Loucy (cell line): ENCODE measurements around the gene YAE1.
A peak's percentile ranks its signal among the peaks of the same experiment; 100 is the strongest.

Experiments used
- H2AFZ ChIP-seq: fragments of 200-600 bp; sonication (generic); 2 replicates; pipeline ENCODE4 v1.6.0; 2016; ENCODE audit warnings: antibody characterized with exemption, mild to moderate bottlenecking, low read length, moderate library complexity
- H3F3A ChIP-seq: fragments of 200-600 bp; 2 replicates; pipeline ENCODE4 v1.6.0; 2016; ENCODE audit warnings: antibody characterized with exemption, low read depth, mild to moderate bottlenecking
- H3K27me3 ChIP-seq: fragments of 200-600 bp; sonication (generic); 2 replicates; pipeline ENCODE4 v1.6.1; 2014; ENCODE audit warnings: low read length, mild to moderate bottlenecking; ENCODE audit not compliant: insufficient read depth, poor library complexity, severe bottlenecking
- H3K36me3 ChIP-seq: fragments of 200-600 bp; sonication (generic); 2 replicates; pipeline ENCODE4 v1.6.1; 2016; ENCODE audit warnings: low read length; ENCODE audit not compliant: insufficient read depth
- H3K4me1 ChIP-seq: fragments of 200-600 bp; sonication (generic); 2 replicates; pipeline ENCODE4 v1.5.1; 2014; ENCODE audit warnings: low read length, mild to moderate bottlenecking; ENCODE audit not compliant: insufficient read depth, poor library complexity, severe bottlenecking
- H3K4me2 ChIP-seq: fragments of 200-600 bp; sonication (generic); 2 replicates; pipeline ENCODE4 v1.6.0; 2014; ENCODE audit warnings: antibody characterized with exemption, low read length, low read depth, mild to moderate bottlenecking; ENCODE audit not compliant: poor library complexity, severe bottlenecking
- H3K4me3 ChIP-seq: fragments of 200-600 bp; sonication (generic); 2 replicates; pipeline ENCODE4 v1.5.1; 2014; ENCODE audit warnings: low read length, mild to moderate bottlenecking, mixed read lengths; ENCODE audit not compliant: poor library complexity, severe bottlenecking
- H3K79me2 ChIP-seq: fragments of 200-600 bp; sonication (generic); 2 replicates; pipeline ENCODE4 v1.6.1; 2014; ENCODE audit warnings: low read length; ENCODE audit not compliant: insufficient read depth
- H3K9ac ChIP-seq: fragments of 200-600 bp; sonication (generic); 2 replicates; pipeline ENCODE4 v1.6.0; 2014; ENCODE audit warnings: mild to moderate bottlenecking, low read depth, low read length, moderate library complexity; ENCODE audit not compliant: poor library complexity, severe bottlenecking
- H3K9me2 ChIP-seq: fragments of 200-600 bp; sonication (generic); replicated peaks from 2 replicates; pipeline ENCODE4 v1.6.1; 2016; ENCODE audit warnings: low read depth, low read length, mixed read lengths
- H3K9me3 ChIP-seq: fragments of 200-600 bp; sonication (generic); 2 replicates; pipeline ENCODE4 v1.6.1; 2014; ENCODE audit warnings: mild to moderate bottlenecking, antibody characterized with exemption, low read length, low read depth; ENCODE audit not compliant: insufficient read depth
- H4K20me1 ChIP-seq: fragments of 200-600 bp; sonication (generic); 2 replicates; pipeline ENCODE4 v1.6.0; 2014; ENCODE audit warnings: antibody characterized with exemption, low read length, mild to moderate bottlenecking; ENCODE audit not compliant: insufficient read depth, poor library complexity, severe bottlenecking
- EZH2phosphoT487 ChIP-seq: fragments of 200-600 bp; IDR thresholded peaks from 2 replicates; pipeline ENCODE4 v1.6.1; 2018; ENCODE audit warnings: antibody characterized with exemption, mild to moderate bottlenecking, moderate library complexity, borderline replicate concordance
- TF ChIP-seq, protein P1 (sequence below): fragments of 200-600 bp; sonication (generic); conservative IDR thresholded peaks from 2 replicates; pipeline ENCODE4 v1.5.1; 2014; ENCODE audit warnings: mild to moderate bottlenecking, antibody characterized with exemption, low read length

The YAE1 gene

DNA sequence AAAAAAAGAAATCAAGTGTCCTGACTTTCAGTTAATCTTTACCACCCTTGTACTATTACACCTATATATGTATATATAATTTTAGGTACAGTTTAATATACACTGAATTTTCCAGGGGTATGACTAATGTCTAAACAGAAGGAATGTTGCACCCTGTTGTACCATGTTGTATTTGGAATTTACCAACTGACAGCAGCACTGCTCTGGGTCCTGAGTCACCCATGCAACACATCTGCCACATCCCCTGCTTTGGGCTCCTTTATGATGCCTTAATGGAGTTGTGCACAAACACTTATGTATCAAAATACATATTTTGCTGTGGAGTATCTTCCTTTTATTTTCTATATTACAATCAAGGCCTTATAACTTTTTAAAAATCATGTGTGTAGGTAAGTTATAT lies 21.2 kb downstream of the YAE1 start:
- Histone ChIP-seq H4K20me1 (no peaks in the 10 kb centered on the region), H3K4me3 (no peak overlapping the region), H3K27me3 (no peaks in the 10 kb centered on the region), H3K4me2 (no peak overlapping the region), H3K9ac (no peak overlapping the region), H3K4me1 (peaks cover 15% of the 10 kb centered on the region), H2AFZ (no peak overlapping the region), H3F3A (no peaks in the 10 kb centered on the region), H3K79me2 (no peaks in the 10 kb centered on the region), H3K9me2 (no peaks in the 10 kb centered on the region), H3K9me3 (no peaks in the 10 kb centered on the region), H3K36me3 (no peaks in the 10 kb centered on the region)
- TF ChIP-seq, protein P1, sequence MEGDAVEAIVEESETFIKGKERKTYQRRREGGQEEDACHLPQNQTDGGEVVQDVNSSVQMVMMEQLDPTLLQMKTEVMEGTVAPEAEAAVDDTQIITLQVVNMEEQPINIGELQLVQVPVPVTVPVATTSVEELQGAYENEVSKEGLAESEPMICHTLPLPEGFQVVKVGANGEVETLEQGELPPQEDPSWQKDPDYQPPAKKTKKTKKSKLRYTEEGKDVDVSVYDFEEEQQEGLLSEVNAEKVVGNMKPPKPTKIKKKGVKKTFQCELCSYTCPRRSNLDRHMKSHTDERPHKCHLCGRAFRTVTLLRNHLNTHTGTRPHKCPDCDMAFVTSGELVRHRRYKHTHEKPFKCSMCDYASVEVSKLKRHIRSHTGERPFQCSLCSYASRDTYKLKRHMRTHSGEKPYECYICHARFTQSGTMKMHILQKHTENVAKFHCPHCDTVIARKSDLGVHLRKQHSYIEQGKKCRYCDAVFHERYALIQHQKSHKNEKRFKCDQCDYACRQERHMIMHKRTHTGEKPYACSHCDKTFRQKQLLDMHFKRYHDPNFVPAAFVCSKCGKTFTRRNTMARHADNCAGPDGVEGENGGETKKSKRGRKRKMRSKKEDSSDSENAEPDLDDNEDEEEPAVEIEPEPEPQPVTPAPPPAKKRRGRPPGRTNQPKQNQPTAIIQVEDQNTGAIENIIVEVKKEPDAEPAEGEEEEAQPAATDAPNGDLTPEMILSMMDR = no peak
- no peak for TF ChIP-seq EZH2phosphoT487

DNA sequence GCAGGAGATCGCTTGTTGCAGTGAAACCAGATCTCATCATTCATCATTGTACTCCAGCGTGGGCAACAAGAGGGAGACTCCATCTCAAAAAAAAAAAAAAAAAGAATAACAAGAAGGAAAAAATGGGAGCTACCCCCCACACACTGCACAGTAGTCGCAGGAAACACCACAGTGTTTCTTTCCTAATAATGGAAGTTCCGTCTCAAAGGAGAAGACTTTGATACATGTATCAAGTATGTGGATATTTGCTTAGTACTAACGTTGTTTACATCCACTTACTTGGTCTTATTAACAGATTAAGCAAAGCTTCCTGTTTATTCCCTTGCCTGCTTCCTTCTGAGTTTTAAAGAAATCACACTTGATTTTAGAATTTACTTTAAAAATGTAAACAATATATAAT lies 22.2 kb downstream of the YAE1 start:
- Histone ChIP-seq H3K36me3 (no peaks in the 10 kb centered on the region), H3K9me3 (no peaks in the 10 kb centered on the region), H3K9ac (no peak overlapping the region), H3K27me3 (no peaks in the 10 kb centered on the region), H3K9me2 (no peaks in the 10 kb centered on the region), H3K4me3 (no peak overlapping the region), H3K4me2 (no peak overlapping the region), H2AFZ (no peak overlapping the region), H4K20me1 (no peaks in the 10 kb centered on the region), H3F3A (no peaks in the 10 kb centered on the region), H3K4me1 (peaks cover 18% of the 10 kb centered on the region), H3K79me2 (no peaks in the 10 kb centered on the region)
- TF ChIP-seq, protein P1 = no peak
- no peak for TF ChIP-seq EZH2phosphoT487

DNA sequence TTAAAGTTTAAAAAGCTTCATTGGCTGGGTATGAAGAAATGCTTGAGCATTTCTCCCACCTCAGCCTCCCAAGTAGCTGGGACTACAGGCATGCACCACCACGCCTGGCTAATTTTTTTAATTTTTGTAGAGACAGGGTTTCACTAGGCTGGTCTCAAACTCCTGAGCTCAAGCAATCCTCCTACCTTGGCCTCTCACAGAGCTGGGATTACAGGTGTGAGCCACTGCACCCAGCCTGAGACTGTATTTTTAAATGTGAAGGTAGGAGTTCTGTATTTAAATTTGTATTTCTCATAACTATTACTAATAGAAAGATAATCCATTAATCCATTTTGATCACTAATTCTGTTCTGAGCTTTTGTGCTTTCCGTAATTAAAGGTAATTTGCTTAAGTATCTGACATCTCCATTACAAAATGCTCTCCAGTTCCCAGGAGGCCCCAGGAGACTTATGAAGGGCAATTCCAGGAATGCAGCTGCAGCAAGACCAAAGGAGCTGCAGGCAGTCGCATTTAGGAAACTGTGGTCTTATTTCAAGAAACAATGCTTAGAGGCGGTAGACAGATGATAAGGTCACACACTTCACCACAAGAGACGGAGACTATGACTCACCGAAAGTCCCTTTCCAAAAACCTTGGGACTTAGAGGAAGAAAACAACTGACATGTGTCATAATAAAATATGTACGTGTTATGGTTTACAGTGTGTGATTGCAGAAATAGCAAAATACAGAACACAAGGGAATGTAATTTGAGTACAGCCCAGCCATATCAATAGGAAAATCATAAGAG lies 23.3 kb downstream of the YAE1 start:
- H3F3A ChIP-seq = no peaks in the 10 kb centered on the region
- no peak overlapping the region for H2AFZ ChIP-seq
- H3K4me1 ChIP-seq = peaks cover 18% of the 10 kb centered on the region
- H3K79me2 ChIP-seq = no peaks in the 10 kb centered on the region
- no peak overlapping the region for H3K4me3 ChIP-seq
- H4K20me1 ChIP-seq = no peaks in the 10 kb centered on the region
- no peaks in the 10 kb centered on the region for H3K27me3 ChIP-seq
- peak overlapping the region; percentile 46 for H3K4me2 ChIP-seq
- no peak for TF ChIP-seq EZH2phosphoT487
- TF ChIP-seq, protein P1 = no peak
- H3K9ac ChIP-seq = no peak overlapping the region
- H3K9me2 ChIP-seq = no peaks in the 10 kb centered on the region
- no peaks in the 10 kb centered on the region for H3K36me3 ChIP-seq
- H3K9me3 ChIP-seq = no peaks in the 10 kb centered on the region
